ENCODE data around the gene GPR3. TPM values are rescaled to one million over a fixed set of nuclear protein-coding genes. Genes with fewer than 3 reads are reported as not detected.

The GPR3 gene
- total and polyA plus RNA-seq, 2 of the 13 experiments (the other 11 are each of a cell fraction or from before 2014, with no cell fraction given), result 1.00 to 2.6 TPM

DNA sequence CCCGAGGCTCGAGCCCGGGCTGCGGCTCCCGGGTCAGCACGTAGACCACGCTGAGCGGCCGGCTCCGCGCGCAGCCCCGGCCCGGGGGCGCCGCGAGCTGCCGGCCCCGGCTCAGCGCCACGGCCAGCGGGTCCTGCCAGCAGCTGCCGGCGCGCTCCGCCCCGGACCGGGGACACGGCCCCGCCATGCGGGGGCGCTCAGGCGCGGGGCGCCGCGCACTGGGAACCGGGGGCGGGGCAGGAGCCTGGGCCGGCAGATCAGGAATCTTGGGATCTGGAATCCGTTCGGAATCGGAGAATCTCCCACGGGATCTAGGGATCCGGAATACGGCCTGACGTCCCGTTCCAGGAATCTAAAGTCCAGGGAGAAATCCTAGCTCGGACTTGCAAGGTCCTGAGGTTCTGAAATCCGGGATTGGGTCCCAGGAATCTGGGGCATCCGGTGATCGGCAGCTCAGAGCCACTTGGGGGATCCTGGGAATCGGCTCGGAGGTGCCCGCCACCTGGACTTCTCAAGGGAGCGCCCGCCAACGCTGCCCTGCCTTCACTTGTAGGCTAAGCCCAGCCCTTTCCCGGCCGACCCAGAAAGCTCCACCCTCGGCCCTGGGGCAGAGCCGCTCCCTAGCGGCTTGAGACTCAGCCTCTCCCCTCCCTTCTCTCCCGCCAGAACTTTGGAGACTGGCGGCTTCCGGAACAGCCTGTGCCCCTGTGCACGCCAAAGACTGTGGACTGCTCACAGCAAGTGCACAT lies 25.8 kb upstream of the GPR3 start, which contains the start of gene MAP3K6 (continued):
- no peak for TF ChIP-seq ARID4A (CRISPR knock-in tag; IDR thresholded peaks at IDR 0.05; ENCODE audit: borderline replicate concordance)
- TF ChIP-seq, protein P1, sequence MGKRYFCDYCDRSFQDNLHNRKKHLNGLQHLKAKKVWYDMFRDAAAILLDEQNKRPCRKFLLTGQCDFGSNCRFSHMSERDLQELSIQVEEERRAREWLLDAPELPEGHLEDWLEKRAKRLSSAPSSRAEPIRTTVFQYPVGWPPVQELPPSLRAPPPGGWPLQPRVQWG (CRISPR knock-in tag; IDR thresholded peaks at IDR 0.05; ENCODE audit: borderline replicate concordance, low read depth), result no peak
- no peak for TF ChIP-seq FOXA3 (CRISPR knock-in tag; IDR thresholded peaks at IDR 0.05)
- TF ChIP-seq PAWR (CRISPR knock-in tag; IDR thresholded peaks at IDR 0.05; ENCODE audit: borderline replicate concordance), result no peak
- TF ChIP-seq, protein P2, sequence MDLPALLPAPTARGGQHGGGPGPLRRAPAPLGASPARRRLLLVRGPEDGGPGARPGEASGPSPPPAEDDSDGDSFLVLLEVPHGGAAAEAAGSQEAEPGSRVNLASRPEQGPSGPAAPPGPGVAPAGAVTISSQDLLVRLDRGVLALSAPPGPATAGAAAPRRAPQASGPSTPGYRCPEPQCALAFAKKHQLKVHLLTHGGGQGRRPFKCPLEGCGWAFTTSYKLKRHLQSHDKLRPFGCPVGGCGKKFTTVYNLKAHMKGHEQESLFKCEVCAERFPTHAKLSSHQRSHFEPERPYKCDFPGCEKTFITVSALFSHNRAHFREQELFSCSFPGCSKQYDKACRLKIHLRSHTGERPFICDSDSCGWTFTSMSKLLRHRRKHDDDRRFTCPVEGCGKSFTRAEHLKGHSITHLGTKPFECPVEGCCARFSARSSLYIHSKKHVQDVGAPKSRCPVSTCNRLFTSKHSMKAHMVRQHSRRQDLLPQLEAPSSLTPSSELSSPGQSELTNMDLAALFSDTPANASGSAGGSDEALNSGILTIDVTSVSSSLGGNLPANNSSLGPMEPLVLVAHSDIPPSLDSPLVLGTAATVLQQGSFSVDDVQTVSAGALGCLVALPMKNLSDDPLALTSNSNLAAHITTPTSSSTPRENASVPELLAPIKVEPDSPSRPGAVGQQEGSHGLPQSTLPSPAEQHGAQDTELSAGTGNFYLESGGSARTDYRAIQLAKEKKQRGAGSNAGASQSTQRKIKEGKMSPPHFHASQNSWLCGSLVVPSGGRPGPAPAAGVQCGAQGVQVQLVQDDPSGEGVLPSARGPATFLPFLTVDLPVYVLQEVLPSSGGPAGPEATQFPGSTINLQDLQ (CRISPR knock-in tag; IDR thresholded peaks at IDR 0.05), result no peak
- TF ChIP-seq MXD3 (CRISPR knock-in tag; IDR thresholded peaks at IDR 0.05), result no peak
- TF ChIP-seq, protein P3, sequence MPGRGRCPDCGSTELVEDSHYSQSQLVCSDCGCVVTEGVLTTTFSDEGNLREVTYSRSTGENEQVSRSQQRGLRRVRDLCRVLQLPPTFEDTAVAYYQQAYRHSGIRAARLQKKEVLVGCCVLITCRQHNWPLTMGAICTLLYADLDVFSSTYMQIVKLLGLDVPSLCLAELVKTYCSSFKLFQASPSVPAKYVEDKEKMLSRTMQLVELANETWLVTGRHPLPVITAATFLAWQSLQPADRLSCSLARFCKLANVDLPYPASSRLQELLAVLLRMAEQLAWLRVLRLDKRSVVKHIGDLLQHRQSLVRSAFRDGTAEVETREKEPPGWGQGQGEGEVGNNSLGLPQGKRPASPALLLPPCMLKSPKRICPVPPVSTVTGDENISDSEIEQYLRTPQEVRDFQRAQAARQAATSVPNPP (CRISPR knock-in tag; IDR thresholded peaks at IDR 0.05), result no peak
- TF ChIP-seq LRRFIP1 (CRISPR knock-in tag; conservative IDR thresholded peaks at IDR 0.05), result no peak
- no peak for TF ChIP-seq MIER2 (CRISPR knock-in tag; IDR thresholded peaks at IDR 0.05)
- TF ChIP-seq CREB1 (IDR thresholded peaks at IDR 0.05), result no peak
- TF ChIP-seq CREB1 (CRISPR knock-in tag; IDR thresholded peaks at IDR 0.05), result no peak
- no peak for TF ChIP-seq TBX3 (IDR thresholded peaks at IDR 0.05; ENCODE audit: borderline replicate concordance)
- no peak for TF ChIP-seq ZBTB20 (CRISPR knock-in tag; IDR thresholded peaks at IDR 0.05; ENCODE audit: borderline replicate concordance, low read depth)
- TF ChIP-seq RNF219 (CRISPR knock-in tag; IDR thresholded peaks at IDR 0.05), result no peak
